ENCODE results near the gene ATAD3C.
A peak's percentile ranks its signal among the peaks of the same experiment; 100 is the strongest.
"Not testable (repeated sequence)": the region's sequence is repeated elsewhere in the genome, so short reads cannot be mapped to it uniquely, and the experiment has no call there.

The ATAD3C gene

GRCh38 chr1:1432274-1432950, 17.1 kb upstream of the ATAD3C start:
- no peak for DNase-seq

- DNase-seq = no peak
These were observed 16.3 kb upstream of the ATAD3C start for GRCh38 chr1:1432951-1433803.

DNA sequence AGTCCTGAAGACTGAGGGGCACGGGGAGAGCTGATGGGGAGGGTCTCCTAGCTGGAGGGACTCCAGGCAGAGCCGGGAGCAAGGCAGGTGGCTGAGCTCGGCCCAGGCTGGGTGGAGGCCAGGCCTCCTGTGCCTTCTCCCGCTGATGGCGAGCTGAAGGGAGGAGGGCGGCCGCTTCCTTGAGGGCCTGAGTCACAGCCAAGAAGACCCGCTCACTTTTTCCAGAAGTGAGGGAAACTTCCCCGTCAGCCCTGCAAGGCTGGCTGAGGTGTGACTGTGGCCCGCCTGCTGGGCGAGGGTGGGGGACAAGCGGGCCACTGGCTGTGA, 15.7 kb upstream of the ATAD3C start:
- no peak for DNase-seq

- no peak for DNase-seq
These were observed 15.2 kb upstream of the ATAD3C start for GRCh38 chr1:1434131-1434823.

DNA sequence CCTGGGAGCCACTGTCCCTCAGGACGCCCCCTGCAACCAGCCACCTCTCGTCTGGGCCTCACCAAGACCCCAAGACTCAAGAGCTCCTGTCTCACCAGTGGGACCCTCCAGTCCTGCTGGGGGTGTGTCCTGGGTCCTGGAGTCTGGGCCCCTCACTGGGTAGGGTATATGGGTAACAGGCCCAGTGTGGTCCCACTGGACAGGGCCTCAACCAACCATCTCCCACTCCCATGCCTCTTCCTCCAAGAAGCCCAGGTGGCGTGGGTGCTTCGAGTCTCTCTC, 14.7 kb upstream of the ATAD3C start:
- no peak for DNase-seq

DNA sequence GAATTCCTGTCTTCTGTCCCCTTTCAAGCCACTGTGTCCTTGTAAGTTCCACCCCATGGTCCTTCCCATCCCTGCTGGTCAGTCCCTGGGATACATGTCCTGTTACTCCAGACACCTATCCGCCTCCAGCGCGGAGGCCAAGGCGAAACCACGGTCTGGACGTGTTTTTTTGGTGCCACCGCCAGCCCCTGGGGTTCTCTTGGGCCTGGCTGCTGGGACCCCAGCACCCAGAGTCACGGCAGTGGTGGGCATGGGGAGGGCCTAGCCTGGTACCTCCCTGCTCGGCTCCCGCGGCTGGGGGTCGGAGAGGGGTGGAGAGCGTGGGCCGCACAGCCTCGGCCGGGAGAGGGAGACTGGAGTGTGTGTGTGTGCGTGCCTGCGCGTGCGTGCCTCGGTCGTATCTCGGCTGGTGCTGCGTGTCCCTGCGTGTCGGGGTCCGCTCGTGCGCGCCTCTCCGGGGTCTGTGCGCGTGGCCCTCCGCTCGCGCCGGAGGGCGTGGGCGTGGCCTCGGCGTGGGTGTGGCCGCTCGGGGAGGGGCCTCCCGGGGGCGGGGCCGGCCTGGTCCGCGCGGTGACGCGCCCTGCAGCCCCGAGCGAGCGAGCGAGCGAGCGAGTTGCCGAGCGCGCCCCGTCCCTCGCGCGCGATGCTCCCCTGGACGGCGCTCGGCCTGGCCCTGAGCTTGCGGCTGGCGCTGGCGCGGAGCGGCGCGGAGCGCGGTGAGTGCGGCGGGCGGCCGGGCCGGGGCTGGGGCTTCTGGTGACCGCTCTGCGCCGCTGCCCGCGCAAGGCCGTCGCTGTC, 14.2 kb upstream of the ATAD3C start, which contains the start of gene VWA1:
TSS of gene VWA1 (plus strand) at position 585 of the 798 bp plus-strand sequence. CDS start at position 644, 59 bp downstream.
- peak; percentile 31 for DNase-seq

GRCh38 chr1:1435911-1436629, 13.4 kb upstream of the ATAD3C start:
- no peak for DNase-seq

DNA sequence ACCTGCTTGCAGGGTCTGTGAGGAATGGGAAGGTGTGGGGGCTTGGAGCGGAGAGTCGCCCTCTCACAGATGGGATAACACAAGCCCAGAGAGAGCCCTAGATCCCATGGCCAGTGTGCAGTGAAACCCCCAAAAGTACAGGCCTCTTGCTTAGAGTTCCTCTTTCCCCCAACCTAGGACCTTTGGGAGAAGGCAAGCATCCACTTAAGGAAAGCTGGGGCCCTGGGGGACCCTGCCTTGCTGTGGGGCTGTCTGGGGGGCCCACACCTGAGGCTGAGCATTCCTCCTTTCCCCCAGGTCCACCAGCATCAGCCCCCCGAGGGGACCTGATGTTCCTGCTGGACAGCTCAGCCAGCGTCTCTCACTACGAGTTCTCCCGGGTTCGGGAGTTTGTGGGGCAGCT, 12.9 kb upstream of the ATAD3C start:
- no peak for DNase-seq

DNA sequence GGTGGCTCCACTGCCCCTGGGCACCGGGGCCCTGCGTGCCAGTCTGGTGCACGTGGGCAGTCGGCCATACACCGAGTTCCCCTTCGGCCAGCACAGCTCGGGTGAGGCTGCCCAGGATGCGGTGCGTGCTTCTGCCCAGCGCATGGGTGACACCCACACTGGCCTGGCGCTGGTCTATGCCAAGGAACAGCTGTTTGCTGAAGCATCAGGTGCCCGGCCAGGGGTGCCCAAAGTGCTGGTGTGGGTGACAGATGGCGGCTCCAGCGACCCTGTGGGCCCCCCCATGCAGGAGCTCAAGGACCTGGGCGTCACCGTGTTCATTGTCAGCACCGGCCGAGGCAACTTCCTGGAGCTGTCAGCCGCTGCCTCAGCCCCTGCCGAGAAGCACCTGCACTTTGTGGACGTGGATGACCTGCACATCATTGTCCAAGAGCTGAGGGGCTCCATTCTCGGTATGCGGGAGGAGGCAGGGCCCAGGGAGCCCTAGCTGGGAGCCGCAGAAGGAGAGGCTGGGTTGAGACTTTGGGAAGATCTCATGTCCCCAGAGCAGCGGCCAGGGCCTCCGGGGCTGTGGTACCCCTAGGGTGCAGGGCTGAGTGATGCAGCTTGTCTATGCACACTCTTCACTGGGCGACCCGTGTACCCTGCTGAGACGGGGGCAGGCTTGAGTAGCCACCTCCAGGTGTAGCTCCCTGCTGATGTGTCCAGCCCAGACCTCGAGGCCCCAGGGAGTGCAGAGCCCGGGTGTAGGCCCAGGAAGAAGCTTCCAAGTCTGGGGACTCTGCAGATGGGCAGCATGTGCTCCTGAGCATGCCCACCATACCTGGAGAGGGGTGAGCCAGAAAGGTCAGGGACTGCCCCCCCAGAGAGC, 12.2 kb upstream of the ATAD3C start:
- no peak for DNase-seq

DNA sequence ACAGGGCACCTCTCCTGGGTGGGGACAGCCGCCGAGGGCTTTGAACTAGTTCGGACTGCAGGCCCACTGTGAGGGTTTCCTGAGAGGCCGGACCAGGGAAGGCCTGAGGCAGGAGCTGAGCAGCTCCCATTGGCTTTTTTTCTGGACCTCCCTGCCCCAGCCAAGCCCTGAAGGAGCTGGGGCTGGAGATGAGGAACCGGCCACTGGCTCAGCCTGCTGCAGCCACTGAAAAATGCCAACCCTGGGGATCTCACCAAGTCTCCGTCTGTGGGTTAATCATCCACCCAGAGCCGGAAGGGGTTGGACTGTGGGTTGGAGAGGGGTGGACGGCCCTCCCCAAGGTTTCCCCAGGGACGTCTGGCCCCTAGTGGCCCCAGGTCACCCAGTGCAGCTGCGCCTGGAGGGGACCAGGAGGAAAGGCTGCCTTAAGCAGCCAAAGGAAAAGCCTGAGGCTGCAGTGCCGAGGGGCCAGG, 11.5 kb upstream of the ATAD3C start:
- no peak for DNase-seq

DNA sequence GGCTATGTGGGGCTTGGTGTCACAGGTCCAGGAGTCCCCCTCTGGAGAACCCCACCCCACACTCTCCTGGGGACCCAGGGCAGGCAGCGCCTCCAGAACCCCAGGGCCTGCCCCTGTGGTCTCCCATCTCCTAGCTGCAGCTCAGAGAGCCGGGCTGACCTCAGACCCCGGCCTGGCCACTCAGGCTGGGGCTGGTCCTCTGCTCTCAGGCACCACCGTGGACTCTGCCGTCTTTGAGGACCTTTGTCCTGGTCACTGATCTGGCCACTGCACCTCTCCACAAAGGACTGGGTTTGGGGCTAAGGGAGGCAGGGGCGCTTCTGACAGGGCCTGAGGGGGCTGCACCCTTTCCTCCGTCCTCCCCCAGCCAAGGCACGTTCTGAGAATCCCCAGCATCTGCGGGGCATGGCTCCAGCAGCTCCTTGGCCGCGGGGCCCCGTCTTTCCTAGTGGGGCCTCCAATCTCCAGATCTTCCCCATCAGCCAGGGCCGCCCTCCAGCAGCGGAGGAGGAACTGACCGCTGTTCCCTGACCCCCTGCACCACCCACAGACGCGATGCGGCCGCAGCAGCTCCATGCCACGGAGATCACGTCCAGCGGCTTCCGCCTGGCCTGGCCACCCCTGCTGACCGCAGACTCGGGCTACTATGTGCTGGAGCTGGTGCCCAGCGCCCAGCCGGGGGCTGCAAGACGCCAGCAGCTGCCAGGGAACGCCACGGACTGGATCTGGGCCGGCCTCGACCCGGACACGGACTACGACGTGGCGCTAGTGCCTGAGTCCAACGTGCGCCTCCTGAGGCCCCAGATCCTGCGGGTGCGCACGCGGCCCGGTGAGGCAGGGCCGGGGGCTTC, 10.7 kb upstream of the ATAD3C start:
- no peak for DNase-seq

GRCh38 chr1:1439546-1440261, 9.8 kb upstream of the ATAD3C start:
- no peak for DNase-seq

DNA sequence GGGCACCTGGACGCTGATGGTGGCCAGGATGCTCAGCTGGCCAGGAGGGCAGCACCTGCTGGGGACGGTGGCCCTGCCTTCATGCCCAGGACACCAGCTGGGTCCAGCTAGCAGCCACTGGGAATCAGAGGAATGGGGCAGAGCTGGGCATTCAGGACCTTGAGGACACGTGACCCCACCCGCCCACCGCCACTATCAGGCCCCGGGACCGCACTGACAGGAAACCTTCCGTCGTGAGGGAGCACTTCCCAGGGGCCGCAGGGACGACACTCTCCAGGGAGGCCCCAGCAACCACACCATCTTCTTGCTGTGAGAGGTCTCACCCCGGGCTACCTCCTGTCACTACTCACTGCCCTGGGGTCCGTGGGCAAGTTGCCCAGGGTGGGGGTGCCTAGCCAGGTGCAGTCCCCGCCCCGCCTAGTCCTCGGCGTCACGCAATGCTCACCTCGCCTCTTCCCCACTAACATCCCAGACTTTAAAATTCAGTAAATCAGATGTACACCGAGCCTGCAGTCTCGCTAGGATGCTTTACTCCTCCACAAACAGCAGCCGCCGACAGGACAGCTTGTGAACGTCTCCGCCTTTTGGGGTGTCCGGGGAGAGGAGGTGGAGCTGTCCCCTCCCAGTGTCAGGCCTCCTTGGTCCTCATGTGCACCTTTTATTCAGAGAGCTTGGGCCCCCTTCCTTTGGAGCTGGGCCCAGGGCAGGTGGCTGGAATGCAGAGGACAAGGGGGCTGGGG, 9.1 kb upstream of the ATAD3C start:
- no peak for DNase-seq

DNA sequence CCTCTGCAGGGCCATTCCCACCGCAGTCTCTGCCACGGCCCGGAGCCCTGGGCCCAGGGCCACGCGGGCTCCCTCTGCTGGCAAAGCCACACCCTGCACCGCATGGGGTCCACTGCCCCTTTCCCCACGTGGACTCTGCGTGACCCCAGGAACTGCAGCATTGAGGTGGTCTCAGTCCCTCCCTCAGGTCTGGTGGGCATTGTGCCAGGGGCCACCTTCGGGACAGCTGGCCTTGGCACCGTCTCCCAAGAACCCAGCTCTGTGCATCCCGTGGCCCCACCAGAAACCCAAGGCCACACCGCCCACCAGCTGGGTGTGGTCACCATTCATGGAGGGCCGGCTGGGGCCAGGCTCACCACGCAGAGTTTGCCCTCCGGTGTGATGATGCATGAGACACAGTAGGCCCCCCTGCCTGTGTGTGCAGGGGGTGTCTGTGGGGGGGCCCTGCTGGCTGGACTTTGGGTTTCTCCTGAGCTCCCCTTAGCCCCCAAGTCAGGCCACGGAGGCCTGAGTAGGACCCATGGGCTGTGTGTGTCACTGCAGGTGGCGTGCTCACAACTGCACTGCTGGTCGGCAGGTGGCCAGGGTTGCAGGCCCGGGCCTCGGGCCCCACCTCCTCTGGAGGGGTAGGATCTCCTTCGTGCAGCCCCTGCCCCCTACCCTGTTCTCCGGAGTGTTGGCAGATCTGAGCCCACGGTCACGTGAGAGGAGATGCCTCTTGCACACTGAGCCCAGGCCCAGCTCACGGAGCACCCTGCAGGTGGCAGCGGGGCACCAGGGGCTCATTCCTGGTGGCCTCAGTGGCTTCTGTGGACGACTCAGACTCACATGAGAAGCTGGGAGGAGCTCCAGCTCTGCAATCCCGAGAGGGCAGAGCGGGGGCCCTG, 8.2 kb upstream of the ATAD3C start:
- no peak for DNase-seq

DNA sequence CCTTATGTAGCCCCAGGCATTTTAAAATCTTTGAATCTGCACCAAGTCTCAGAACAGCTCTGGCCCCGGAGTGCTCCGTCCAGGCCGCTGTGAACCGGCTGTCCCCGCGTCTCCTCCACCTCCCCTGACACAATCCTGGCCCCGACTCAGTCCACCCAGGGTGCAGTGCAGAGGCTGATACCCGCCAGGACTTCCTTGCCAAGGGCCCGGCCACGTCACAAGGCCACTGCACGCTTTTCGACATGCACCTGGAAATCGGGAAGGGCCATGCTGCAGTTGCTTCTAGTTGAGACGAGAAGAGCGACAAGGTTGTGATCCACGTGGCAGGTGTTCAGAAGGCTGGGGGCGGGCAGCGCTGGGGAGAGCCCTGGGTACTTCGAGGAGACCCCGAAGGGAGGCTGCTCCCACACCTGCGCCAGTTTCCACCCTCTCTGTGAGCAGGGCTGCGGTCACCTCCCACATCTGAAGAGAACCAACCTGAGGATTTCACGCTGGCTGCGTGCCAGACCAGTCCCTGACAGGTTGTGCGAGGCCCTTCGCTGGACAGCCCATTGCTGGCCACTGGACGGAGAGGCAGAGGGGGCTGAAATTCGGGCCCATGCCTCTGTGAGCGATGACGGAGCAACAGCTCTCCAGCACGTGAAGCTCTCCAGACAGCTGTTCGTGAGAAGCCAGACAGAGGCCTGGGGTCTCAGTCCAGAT, 7.3 kb upstream of the ATAD3C start:
- no peak for DNase-seq

- not testable (repeated sequence) for DNase-seq
These were observed 2.9 kb upstream of the ATAD3C start for GRCh38 chr1:1446631-1447030.

- DNase-seq = not testable (repeated sequence)
These were observed 1.1 kb downstream of the ATAD3C start for GRCh38 chr1:1450616-1451015.

Data from activated gamma-delta T cell (primary cell).